Esophagus (tissue), 2 donors: ENCODE results near the gene ZNF512B. TPM values are rescaled to one million over a fixed set of nuclear protein-coding genes. Genes with fewer than 3 reads are reported as not detected.
"Not testable (repeated sequence)": the region's sequence is repeated elsewhere in the genome, so short reads cannot be mapped to it uniquely, and the experiment has no call there.

Source experiments
- H3K27ac ChIP-seq, 2 donors: one replicate each; pipeline ENCODE4 v1.5.1; 2013; ENCODE audit warnings: low read depth in 2 of 2, mild to moderate bottlenecking in 2 of 2, inconsistent platforms in 1 of 2, low read length in 1 of 2, moderate library complexity in 1 of 2
- H3K27me3 ChIP-seq, 2 donors: one replicate each; pipeline ENCODE4 v1.6.1; 2013; ENCODE audit warnings: low read length in 2 of 2, control low read depth in 1 of 2, mild to moderate bottlenecking in 1 of 2; ENCODE audit not compliant: insufficient read depth in 2 of 2, control insufficient read depth in 1 of 2
- H3K36me3 ChIP-seq, 2 donors: one replicate each; pipeline ENCODE4 v1.6.1; 2013; ENCODE audit warnings: low read length in 1 of 2; ENCODE audit not compliant: control insufficient read depth in 2 of 2, insufficient read depth in 2 of 2
- H3K4me1 ChIP-seq, 2 donors: one replicate each; pipeline ENCODE4 v1.6.1; 2013; ENCODE audit warnings: low read length in 1 of 2; ENCODE audit not compliant: control insufficient read depth in 2 of 2, insufficient read depth in 2 of 2
- H3K4me3 ChIP-seq, 2 donors: one replicate each; pipeline ENCODE4 v1.5.1; 2013; ENCODE audit warnings: low read length in 2 of 2, mild to moderate bottlenecking in 2 of 2, low read depth in 1 of 2, moderate library complexity in 1 of 2
- H3K9me3 ChIP-seq, 2 donors: one replicate each; pipeline ENCODE4 v1.6.1; 2013; ENCODE audit warnings: mild to moderate bottlenecking in 2 of 2, low read depth in 1 of 2, low read length in 1 of 2, moderate library complexity in 1 of 2; ENCODE audit not compliant: control insufficient read depth in 2 of 2, insufficient read depth in 1 of 2
- WGBS, 2 donors: extraction: QIAGEN DNeasy Blood & Tissue Kit; methylation state at CpG; one replicate each; pipeline ENCODE4 v1.1.7; 2013; 5-methylcytosine and 5-hydroxymethylcytosine counted together
- polyA plus RNA-seq, 2 donors: library from polyadenylated mRNA; stranded (reverse); fragments of 200-250 nt; gene quantifications; one replicate each; pipeline ENCODE4 v1.2.3, GENCODE V29; 2013
- donor health status: healthy with polysubstance abuse.
- donor health status: Bipolar disorder and iron deficiency.

The ZNF512B gene
- polyA plus RNA-seq, 2 donors = 10.1 to 18.3 TPM

DNA sequence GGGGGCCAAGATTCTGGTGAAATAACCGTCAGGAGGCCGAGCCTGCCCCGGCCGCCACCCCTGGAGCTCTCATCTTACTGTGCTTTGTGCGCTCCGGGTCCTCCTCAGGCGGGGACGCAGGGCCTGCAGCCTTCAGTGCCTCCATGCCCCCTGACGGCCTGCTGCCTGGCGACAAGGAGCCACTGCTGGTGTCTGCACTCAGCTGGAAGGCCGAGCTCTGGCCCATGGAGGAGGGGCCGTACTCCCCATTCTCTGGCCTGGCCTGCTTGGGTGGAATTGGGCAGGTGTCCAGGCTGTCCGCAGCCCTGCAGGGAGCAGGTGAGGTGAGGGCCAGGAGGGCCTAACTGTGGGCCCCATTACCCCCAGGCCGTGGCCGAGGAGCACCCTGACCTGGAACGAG, 5.3 kb downstream of the ZNF512B start:
- no peak overlapping the region for H3K4me3 ChIP-seq
- no peaks in the 10 kb centered on the region for H3K27me3 ChIP-seq
- peaks cover 2 to 9% of the 10 kb centered on the region in 2 donors for H3K4me1 ChIP-seq
- no peak overlapping the region for H3K27ac ChIP-seq
- WGBS, 2 donors = 95 to 96% methylated on average over 16 of the region's 16 CpGs
- peaks cover 0 to 3% of the 10 kb centered on the region in 2 donors for H3K9me3 ChIP-seq
- H3K36me3 ChIP-seq = peaks cover 6 to 56% of the 10 kb centered on the region in 2 donors

- Histone ChIP-seq H3K4me1 (peaks cover 2 to 6% of the 10 kb centered on the region in 2 donors), H3K9me3 (peaks cover 0 to 3% of the 10 kb centered on the region in 2 donors), H3K27me3 (no peaks in the 10 kb centered on the region), H3K4me3 (no peak overlapping the region), H3K36me3 (peaks cover 6 to 62% of the 10 kb centered on the region in 2 donors), H3K27ac (no peak overlapping the region)
- 89 to 93% methylated on average over 16 of the region's 16 CpGs for WGBS, 2 donors
Observed at GRCh38 chr20:63963784-63964301, 5.9 kb downstream of the ZNF512B start.

DNA sequence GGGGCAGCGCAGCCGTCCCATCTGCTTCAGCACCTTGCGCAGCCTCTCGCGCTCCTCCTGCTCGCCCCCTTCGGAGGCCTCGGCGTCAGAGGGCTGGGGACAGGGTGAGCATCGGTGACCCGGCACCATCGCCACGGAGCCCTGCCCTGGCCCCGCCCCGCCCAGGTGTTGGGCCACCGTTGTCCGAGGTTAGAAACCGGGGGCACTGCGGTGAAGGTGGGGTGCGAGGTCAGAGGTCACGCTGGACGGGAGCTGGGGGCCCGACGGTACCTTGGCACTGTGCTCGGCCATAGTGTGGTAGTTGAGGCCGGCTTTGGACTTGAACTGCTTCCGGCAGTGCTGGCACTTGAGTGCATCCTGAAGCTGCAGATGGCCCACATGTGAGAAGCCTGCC, 6.4 kb downstream of the ZNF512B start:
- WGBS, 2 donors = 91 to 92% methylated on average over 27 of the region's 27 CpGs
- Histone ChIP-seq H3K4me3 (no peak overlapping the region), H3K36me3 (peaks cover 6 to 63% of the 10 kb centered on the region in 2 donors), H3K27ac (no peak overlapping the region), H3K27me3 (no peaks in the 10 kb centered on the region), H3K4me1 (peaks cover under 1 to 2% of the 10 kb centered on the region in 2 donors), H3K9me3 (peaks cover 0 to 3% of the 10 kb centered on the region in 2 donors)

- Histone ChIP-seq H3K4me1 (peaks cover 0 to 4% of the 10 kb centered on the region in 2 donors), H3K27ac (no peak overlapping the region), H3K36me3 (peaks cover 6 to 62% of the 10 kb centered on the region in 2 donors), H3K9me3 (peaks cover 0 to 3% of the 10 kb centered on the region in 2 donors), H3K27me3 (no peaks in the 10 kb centered on the region), H3K4me3 (no peak overlapping the region)
- WGBS, 2 donors = 94 to 95% methylated on average over 58 to 61 of the region's 61 CpGs
Observed at GRCh38 chr20:63962426-63963347, 7.0 kb downstream of the ZNF512B start.

GRCh38 chr20:63961664-63962425, 7.9 kb downstream of the ZNF512B start:
- 88 to 90% methylated on average over 26 of the region's 26 CpGs for WGBS, 2 donors

GRCh38 chr20:63960654-63961621, 8.8 kb downstream of the ZNF512B start:
- H3K9me3 ChIP-seq, H3K27me3 ChIP-seq, H3K4me1 ChIP-seq, H3K27ac ChIP-seq, H3K4me3 ChIP-seq: not testable (repeated sequence)
- WGBS, 2 donors = 91 to 92% methylated on average over 14 to 15 of the region's 15 CpGs
- H3K36me3 ChIP-seq = peaks cover 0 to 46% of the 10 kb centered on the region in 2 donors

More at GRCh38 chr20:63961664-63962425, 7.9 kb downstream of the ZNF512B start:
- H3K27me3 ChIP-seq = no peaks in the 10 kb centered on the region
- no peak overlapping the region for H3K27ac ChIP-seq
- no peak overlapping the region for H3K4me3 ChIP-seq
- peaks cover 0 to 9% of the 10 kb centered on the region in 2 donors for H3K4me1 ChIP-seq
- H3K9me3 ChIP-seq = peaks cover 0 to 3% of the 10 kb centered on the region in 2 donors
- H3K36me3 ChIP-seq = peaks cover 0 to 53% of the 10 kb centered on the region in 2 donors

DNA sequence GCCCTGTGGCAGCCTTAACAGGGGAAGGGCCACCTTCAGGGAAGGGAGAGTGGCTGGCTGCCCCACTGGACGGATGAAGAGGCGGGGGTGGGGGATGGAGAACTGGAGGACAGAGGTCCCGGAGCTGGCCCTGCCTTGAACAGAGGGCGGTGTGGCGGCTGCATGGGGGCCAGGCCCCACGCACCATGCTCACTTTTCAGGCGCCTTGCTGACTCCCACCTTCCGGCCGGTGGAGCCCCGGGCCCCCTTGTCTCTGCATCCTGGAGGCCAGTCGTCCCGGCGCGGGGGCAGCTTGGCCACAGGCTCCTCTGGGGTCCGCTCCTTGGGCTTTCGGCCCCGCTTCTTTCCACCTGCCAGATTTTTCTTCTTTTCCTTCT, 10.0 kb downstream of the ZNF512B start:
- 91 to 94% methylated on average over 14 to 17 of the region's 17 CpGs for WGBS, 2 donors

DNA sequence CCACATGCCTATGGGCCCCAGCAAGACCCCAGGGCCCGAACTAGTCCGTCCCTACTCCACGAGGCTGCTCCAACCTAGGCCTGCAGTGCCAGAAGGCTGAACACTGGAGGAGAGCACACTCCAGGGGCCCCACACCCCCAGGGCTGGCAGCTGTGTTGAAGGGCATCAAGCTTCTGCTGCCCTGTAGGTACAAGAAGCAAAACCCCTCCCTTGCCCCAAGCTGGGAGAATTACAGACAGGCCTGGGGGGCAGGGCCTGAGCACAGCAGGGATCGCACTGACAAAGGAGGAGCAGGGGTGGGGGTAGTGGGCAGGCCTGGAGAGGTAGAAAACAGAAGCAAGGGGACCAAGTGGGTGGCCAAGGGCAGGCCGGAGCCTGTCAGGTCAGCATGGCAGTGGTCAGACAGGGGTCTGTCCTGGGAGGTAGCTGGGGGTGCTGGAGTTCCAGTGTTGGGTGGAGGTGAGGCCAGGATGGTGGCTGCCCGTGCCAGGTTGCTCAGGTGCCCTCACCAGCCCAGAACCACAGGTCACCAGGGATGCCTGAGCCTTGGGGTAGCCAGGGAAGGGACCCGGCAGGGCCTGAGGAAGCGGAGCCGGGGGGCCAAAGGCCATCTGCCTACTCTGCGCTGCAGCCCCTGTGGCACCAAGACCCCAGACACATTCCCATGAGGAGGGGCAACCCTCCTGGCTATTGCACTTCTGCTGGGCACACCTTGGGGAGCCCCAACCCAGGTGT, 10.6 kb downstream of the ZNF512B start:
- WGBS, 2 donors = 82 to 86% methylated on average over 10 of the region's 10 CpGs
- H3K4me3 ChIP-seq = no peak overlapping the region
- H3K27me3 ChIP-seq = no peaks in the 10 kb centered on the region
- peak overlapping the region in 1 of 2 donors; percentile 93 for H3K27ac ChIP-seq
- H3K36me3 ChIP-seq = peaks cover 0 to 43% of the 10 kb centered on the region in 2 donors
- no peaks in the 10 kb centered on the region for H3K9me3 ChIP-seq
- peaks cover 6 to 15% of the 10 kb centered on the region in 2 donors for H3K4me1 ChIP-seq

More for the DNA sequence above, 10.0 kb downstream of the ZNF512B start:
- Histone ChIP-seq H3K27me3 (no peaks in the 10 kb centered on the region), H3K36me3 (peaks cover 0 to 46% of the 10 kb centered on the region in 2 donors), H3K4me3 (no peak overlapping the region), H3K4me1 (peaks cover under 1 to 10% of the 10 kb centered on the region in 2 donors), H3K9me3 (no peaks in the 10 kb centered on the region), H3K27ac (no peak overlapping the region)
